ENCODE results near the gene OR52B2. TPM values are rescaled to one million over a fixed set of nuclear protein-coding genes. Genes with fewer than 3 reads are reported as not detected.

Gene OR52B2
- not detected for total RNA-seq

DNA sequence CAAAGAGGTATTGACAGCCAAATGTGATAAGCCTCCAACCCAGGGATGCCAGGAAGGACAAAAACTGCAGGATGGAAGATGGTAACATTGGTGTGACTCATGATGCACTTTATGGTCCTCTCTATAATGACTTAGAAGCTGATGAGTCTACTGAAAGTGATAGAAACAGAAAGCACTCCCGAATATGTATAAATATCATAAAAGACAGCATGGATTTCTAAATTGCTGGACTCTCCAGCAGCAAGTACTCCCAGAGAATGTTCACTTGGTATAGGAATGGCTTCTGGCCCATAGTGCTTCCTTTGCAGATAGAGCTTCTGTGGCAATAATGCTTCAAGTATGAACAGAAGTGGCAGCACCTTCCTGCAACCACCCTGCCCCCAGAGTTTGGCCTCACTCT is at the start of gene OR52B2:
OR52B2 (minus strand) TSS at position 101 of the 400 bp plus-strand sequence; CDS start at position 101, 0 bp downstream.
- intact Hi-C loops (cut with DNase I) = no loop called here
- no peaks in the 10 kb centered on the region for H3K9me3 ChIP-seq
- H3K4me3 ChIP-seq = no peak within 1 kb of the TSS
- 53 to 63% methylated on average over 1 of the region's 1 CpG for WGBS, 2 donors
- no peak for DNase-seq
- no peaks in the 10 kb centered on the region for H3K4me1 ChIP-seq
- no peaks in the 10 kb centered on the region for H3K36me3 ChIP-seq
- H3K27me3 ChIP-seq = no peaks in the 10 kb centered on the region
- TF ChIP-seq POLR2A (IDR thresholded peaks at IDR 0.05) = no peak
- no peak within 1 kb of the TSS for H3K27ac ChIP-seq

DNA sequence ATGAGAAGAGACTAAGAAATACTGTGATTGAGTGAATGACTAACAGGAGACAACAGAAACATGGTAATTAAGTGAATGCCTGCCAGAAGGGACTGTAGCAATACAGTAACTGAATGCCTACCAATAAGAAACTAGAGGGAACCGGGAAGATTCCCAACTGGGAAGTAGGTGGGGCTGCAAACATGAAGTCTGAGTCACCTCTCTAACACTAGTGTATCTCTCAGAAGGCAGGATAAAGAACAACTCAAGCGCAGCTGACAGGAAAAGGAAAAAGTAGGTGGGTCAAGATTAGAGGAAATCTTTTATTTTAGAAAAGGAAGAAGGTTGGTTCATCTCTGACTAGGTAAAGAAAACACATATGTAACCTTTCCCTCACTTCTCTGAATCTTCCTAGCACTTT is 49.2 kb upstream of the OR52B2 start:
- H3K4me3 ChIP-seq = no peak overlapping the region
- H3K27me3 ChIP-seq = no peaks in the 10 kb centered on the region
- no peak for DNase-seq
- peak overlapping the region; percentile 58 to 72 (median 71) for H3K27ac ChIP-seq
- peaks cover 0 to 20% (median 14%) of the 10 kb centered on the region in 3 donors for H3K4me1 ChIP-seq
- no peak for TF ChIP-seq POLR2A (IDR thresholded peaks at IDR 0.05)
- TF ChIP-seq, protein P1, sequence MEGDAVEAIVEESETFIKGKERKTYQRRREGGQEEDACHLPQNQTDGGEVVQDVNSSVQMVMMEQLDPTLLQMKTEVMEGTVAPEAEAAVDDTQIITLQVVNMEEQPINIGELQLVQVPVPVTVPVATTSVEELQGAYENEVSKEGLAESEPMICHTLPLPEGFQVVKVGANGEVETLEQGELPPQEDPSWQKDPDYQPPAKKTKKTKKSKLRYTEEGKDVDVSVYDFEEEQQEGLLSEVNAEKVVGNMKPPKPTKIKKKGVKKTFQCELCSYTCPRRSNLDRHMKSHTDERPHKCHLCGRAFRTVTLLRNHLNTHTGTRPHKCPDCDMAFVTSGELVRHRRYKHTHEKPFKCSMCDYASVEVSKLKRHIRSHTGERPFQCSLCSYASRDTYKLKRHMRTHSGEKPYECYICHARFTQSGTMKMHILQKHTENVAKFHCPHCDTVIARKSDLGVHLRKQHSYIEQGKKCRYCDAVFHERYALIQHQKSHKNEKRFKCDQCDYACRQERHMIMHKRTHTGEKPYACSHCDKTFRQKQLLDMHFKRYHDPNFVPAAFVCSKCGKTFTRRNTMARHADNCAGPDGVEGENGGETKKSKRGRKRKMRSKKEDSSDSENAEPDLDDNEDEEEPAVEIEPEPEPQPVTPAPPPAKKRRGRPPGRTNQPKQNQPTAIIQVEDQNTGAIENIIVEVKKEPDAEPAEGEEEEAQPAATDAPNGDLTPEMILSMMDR (IDR thresholded peaks at IDR 0.05) = no peak
- WGBS, 2 donors = 25 to 33% methylated on average over 2 of the region's 2 CpGs
- no peaks in the 10 kb centered on the region for H3K9me3 ChIP-seq
- peaks cover 36 to 100% (median 54%) of the 10 kb centered on the region in 3 donors for H3K36me3 ChIP-seq
- intact Hi-C loops (cut with DNase I) = no loop called here

DNA sequence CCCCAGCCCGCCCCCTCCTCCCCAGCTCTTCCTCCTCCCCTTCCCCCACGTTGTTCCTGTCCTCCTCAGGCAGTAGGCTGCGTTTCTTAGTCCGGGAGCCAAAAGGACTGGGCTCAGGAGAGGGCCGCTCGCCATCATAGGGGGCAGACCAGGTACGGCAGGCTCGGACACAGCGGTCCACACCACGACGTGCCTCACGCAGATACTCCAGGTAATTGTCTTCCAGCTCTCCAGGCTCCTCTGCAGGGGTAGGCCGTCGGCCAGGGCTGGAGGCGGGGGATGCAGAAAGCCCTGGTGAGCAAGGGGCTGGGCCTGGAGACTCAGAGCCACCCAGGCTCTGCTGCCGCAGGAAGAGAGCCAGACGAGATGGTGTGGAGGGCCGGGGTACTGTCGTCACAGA is 47.6 kb upstream of the OR52B2 start:
- TF ChIP-seq, protein P1 (IDR thresholded peaks at IDR 0.05) = no peak
- TF ChIP-seq POLR2A (IDR thresholded peaks at IDR 0.05) = no peak
- Histone ChIP-seq H3K36me3 (peaks cover 29 to 100% (median 40%) of the 10 kb centered on the region in 3 donors), H3K4me3 (no peak overlapping the region), H3K9me3 (no peaks in the 10 kb centered on the region), H3K4me1 (peaks cover 0 to 20% (median 14%) of the 10 kb centered on the region in 3 donors), H3K27me3 (no peaks in the 10 kb centered on the region), H3K27ac (no peak overlapping the region)
- intact Hi-C loops (cut with DNase I) = no loop called here
- 83 to 85% methylated on average over 4 to 8 of the region's 19 CpGs for WGBS, 2 donors
- no peak for DNase-seq

DNA sequence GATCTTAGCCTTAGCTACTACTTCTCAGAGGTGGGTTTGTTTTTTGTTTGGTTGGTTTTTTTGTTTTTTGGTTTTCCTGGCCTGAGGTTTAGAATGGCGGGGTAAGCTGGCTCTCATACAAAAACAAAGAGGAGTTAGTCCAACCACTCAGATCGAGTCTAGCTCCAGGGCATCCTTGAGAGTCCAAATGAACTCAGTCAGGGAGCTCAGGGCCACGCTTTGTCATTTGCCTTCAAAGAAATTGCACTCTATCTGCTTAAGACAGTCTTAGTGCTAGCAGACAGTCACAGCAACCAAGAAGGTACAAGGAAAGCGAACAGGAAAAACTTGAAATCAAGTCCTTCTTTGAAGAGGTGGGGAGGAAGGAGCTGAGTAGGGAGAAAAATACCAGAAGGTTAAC is 46.4 kb upstream of the OR52B2 start:
- no peak for DNase-seq
- no peaks in the 10 kb centered on the region for H3K27me3 ChIP-seq
- intact Hi-C loops (cut with DNase I) = no loop called here
- H3K4me1 ChIP-seq = peaks cover 0 to 20% (median 14%) of the 10 kb centered on the region in 3 donors
- H3K27ac ChIP-seq = no peak overlapping the region
- WGBS, 2 donors = 75 to 91% methylated on average over 4 of the region's 4 CpGs
- H3K9me3 ChIP-seq = no peaks in the 10 kb centered on the region
- H3K36me3 ChIP-seq = peaks cover 18 to 100% (median 32%) of the 10 kb centered on the region in 3 donors
- TF ChIP-seq, protein P1 (IDR thresholded peaks at IDR 0.05) = no peak
- TF ChIP-seq POLR2A (IDR thresholded peaks at IDR 0.05) = no peak
- no peak overlapping the region for H3K4me3 ChIP-seq

DNA sequence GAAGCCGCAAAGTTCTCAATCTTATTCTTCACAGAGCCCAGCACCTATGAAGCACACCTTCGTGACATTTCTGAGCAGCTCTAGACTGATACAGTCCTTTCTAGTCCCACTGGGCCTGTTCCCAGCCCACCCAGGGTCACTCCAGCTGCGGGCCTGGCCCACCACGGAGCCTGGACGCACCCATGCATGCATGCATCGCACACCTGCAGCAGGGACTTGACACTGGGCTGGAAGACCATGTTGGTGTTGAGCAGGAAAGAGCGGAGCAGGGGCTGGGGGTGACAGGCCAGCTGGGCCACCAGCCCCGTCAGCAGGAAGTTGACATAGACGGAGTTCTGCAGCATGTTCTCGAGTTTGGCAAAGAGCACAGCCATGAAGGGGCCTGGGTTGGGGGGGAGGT is 44.4 kb upstream of the OR52B2 start:
- Histone ChIP-seq H3K27ac (no peak overlapping the region), H3K36me3 (peaks cover 18 to 100% (median 48%) of the 10 kb centered on the region in 3 donors), H3K4me3 (no peak overlapping the region), H3K27me3 (no peaks in the 10 kb centered on the region), H3K4me1 (peaks cover 0 to 12% (median 8%) of the 10 kb centered on the region in 3 donors), H3K9me3 (no peaks in the 10 kb centered on the region)
- no peak for DNase-seq
- WGBS, 2 donors = 91 to 100% methylated on average over 3 to 6 of the region's 10 CpGs
- no peak for TF ChIP-seq POLR2A (IDR thresholded peaks at IDR 0.05)
- TF ChIP-seq, protein P1 (IDR thresholded peaks at IDR 0.05) = no peak
- intact Hi-C loops (cut with DNase I) = no loop called here

Measured in esophagus squamous epithelium (tissue), 5 donors.